ENCODE data around the gene SMPX.

- TF ChIP-seq CTCF (IDR thresholded peaks at IDR 0.05; ENCODE audit: low read depth, low read length, poor library complexity, severe bottlenecking) (no peak), EZH2phosphoT487 (IDR thresholded peaks at IDR 0.05; ENCODE audit: borderline replicate concordance, low read length) (no peak)
These were observed 42.1 kb downstream of the SMPX start for GRCh38 chrX:21715825-21716224.
